ENCODE results near the gene LNPK. TPM values are rescaled to one million over a fixed set of nuclear protein-coding genes. Genes with fewer than 3 reads are reported as not detected.
"Not testable (repeated sequence)": the region's sequence is repeated elsewhere in the genome, so short reads cannot be mapped to it uniquely, and the experiment has no call there.

LNPK gene
- polyA plus RNA-seq, 1 donor from 2014 or later = 46.7 TPM

DNA sequence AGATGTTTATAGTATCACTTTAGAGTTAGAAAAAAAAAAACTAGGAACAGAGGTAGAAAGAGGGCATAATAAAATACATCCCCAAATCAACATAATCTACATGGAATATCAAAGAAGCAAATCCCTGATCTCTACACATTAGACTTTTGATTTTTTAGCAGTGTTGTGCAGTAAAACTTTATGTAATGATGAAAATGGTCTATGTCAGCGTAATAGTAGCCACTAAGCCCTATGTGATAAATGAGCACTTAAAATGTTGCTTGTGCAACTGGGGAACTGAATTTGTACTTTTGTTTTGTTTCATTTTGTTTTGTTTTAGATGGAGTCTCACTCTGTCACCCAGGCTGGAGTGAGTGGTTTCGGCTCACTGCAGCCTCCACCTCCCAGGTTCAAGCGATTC lies 36.3 kb downstream of the LNPK start:
- Histone ChIP-seq H3K27ac (ENCODE audit: low read length) (no peak overlapping the region), H3K9me3 (ENCODE audit: low read length) (no peaks in the 10 kb centered on the region), H3K36me3 (ENCODE audit: insufficient read depth, low read length) (no peaks in the 10 kb centered on the region), H3K79me2 (replicated peaks; ENCODE audit: insufficient read depth, low read length) (no peaks in the 10 kb centered on the region), H3K9me2 (ENCODE audit: insufficient read depth, low read length) (no peaks in the 10 kb centered on the region), H3F3A (ENCODE audit: insufficient read depth, low read length, poor library complexity, severe bottlenecking) (no peaks in the 10 kb centered on the region), H4K20me1 (ENCODE audit: insufficient read depth) (no peaks in the 10 kb centered on the region), H3K4me2 (ENCODE audit: low read length) (no peak overlapping the region), H3K9ac (ENCODE audit: low read length) (no peak overlapping the region), H3K27me3 (ENCODE audit: insufficient read depth, low read depth, low read length) (no peaks in the 10 kb centered on the region), H3K4me3 (ENCODE audit: low read length) (no peak overlapping the region), H2AFZ (ENCODE audit: low read depth, low read length) (no peak overlapping the region)
- TF ChIP-seq, protein P1, sequence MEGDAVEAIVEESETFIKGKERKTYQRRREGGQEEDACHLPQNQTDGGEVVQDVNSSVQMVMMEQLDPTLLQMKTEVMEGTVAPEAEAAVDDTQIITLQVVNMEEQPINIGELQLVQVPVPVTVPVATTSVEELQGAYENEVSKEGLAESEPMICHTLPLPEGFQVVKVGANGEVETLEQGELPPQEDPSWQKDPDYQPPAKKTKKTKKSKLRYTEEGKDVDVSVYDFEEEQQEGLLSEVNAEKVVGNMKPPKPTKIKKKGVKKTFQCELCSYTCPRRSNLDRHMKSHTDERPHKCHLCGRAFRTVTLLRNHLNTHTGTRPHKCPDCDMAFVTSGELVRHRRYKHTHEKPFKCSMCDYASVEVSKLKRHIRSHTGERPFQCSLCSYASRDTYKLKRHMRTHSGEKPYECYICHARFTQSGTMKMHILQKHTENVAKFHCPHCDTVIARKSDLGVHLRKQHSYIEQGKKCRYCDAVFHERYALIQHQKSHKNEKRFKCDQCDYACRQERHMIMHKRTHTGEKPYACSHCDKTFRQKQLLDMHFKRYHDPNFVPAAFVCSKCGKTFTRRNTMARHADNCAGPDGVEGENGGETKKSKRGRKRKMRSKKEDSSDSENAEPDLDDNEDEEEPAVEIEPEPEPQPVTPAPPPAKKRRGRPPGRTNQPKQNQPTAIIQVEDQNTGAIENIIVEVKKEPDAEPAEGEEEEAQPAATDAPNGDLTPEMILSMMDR (IDR thresholded peaks at IDR 0.05; ENCODE audit: poor library complexity, severe bottlenecking) = no peak
- TF ChIP-seq TAF1 (IDR thresholded peaks at IDR 0.05; ENCODE audit: low read depth) (no peak), EZH2 (IDR thresholded peaks at IDR 0.05; ENCODE audit: borderline replicate concordance, insufficient read depth, low read length, poor library complexity, severe bottlenecking) (no peak), POLR2AphosphoS5 (IDR thresholded peaks at IDR 0.05) (no peak), RAD21 (conservative IDR thresholded peaks at IDR 0.05) (no peak), MXI1 (conservative IDR thresholded peaks at IDR 0.05; ENCODE audit: poor library complexity, severe bottlenecking) (no peak), EP300 (conservative IDR thresholded peaks at IDR 0.05; ENCODE audit: poor library complexity, severe bottlenecking) (no peak), SMC3 (conservative IDR thresholded peaks at IDR 0.05; ENCODE audit: poor library complexity) (no peak)
- TF ChIP-seq, protein P2, sequence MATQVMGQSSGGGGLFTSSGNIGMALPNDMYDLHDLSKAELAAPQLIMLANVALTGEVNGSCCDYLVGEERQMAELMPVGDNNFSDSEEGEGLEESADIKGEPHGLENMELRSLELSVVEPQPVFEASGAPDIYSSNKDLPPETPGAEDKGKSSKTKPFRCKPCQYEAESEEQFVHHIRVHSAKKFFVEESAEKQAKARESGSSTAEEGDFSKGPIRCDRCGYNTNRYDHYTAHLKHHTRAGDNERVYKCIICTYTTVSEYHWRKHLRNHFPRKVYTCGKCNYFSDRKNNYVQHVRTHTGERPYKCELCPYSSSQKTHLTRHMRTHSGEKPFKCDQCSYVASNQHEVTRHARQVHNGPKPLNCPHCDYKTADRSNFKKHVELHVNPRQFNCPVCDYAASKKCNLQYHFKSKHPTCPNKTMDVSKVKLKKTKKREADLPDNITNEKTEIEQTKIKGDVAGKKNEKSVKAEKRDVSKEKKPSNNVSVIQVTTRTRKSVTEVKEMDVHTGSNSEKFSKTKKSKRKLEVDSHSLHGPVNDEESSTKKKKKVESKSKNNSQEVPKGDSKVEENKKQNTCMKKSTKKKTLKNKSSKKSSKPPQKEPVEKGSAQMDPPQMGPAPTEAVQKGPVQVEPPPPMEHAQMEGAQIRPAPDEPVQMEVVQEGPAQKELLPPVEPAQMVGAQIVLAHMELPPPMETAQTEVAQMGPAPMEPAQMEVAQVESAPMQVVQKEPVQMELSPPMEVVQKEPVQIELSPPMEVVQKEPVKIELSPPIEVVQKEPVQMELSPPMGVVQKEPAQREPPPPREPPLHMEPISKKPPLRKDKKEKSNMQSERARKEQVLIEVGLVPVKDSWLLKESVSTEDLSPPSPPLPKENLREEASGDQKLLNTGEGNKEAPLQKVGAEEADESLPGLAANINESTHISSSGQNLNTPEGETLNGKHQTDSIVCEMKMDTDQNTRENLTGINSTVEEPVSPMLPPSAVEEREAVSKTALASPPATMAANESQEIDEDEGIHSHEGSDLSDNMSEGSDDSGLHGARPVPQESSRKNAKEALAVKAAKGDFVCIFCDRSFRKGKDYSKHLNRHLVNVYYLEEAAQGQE (IDR thresholded peaks at IDR 0.05; ENCODE audit: borderline replicate concordance) = no peak

DNA sequence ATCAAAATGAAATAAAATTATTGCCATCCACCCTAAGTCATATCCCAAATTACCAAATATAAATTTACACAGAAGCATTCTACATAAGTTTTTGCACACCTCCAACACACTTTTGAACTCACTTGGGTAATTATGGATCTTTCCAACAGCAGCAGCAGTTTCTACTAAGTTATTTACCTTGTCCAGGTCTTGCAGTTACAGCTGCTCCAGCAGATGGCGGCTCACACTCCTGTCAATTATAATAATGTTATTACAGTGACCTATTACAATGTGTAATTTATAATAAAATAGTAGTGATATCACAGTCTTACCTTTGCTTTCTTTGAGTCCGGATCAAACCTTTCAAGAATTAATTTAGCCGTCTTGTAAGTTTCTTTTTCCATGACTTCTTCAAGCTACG lies 37.9 kb downstream of the LNPK start:
- no peaks in the 10 kb centered on the region for H3K9me3 ChIP-seq (ENCODE audit: low read length)
- no peaks in the 10 kb centered on the region for H3K36me3 ChIP-seq (ENCODE audit: insufficient read depth, low read length)
- TF ChIP-seq, protein P2 (IDR thresholded peaks at IDR 0.05; ENCODE audit: borderline replicate concordance) = no peak
- TF ChIP-seq POLR2AphosphoS5 (IDR thresholded peaks at IDR 0.05) = no peak
- TF ChIP-seq EP300 (conservative IDR thresholded peaks at IDR 0.05; ENCODE audit: poor library complexity, severe bottlenecking) = no peak
- TF ChIP-seq TAF1 (IDR thresholded peaks at IDR 0.05; ENCODE audit: low read depth) = no peak
- no peak for TF ChIP-seq EZH2 (IDR thresholded peaks at IDR 0.05; ENCODE audit: borderline replicate concordance, insufficient read depth, low read length, poor library complexity, severe bottlenecking)
- TF ChIP-seq MXI1 (conservative IDR thresholded peaks at IDR 0.05; ENCODE audit: poor library complexity, severe bottlenecking) = no peak
- no peak for TF ChIP-seq SMC3 (conservative IDR thresholded peaks at IDR 0.05; ENCODE audit: poor library complexity)
- TF ChIP-seq, protein P1 (IDR thresholded peaks at IDR 0.05; ENCODE audit: poor library complexity, severe bottlenecking) = no peak
- no peak for TF ChIP-seq RAD21 (conservative IDR thresholded peaks at IDR 0.05)
- no peaks in the 10 kb centered on the region for H3K9me2 ChIP-seq (ENCODE audit: insufficient read depth, low read length)
- H3K27ac ChIP-seq (ENCODE audit: low read length) = no peak overlapping the region
- H2AFZ ChIP-seq (ENCODE audit: low read depth, low read length) = no peak overlapping the region
- no peaks in the 10 kb centered on the region for H3K79me2 ChIP-seq (replicated peaks; ENCODE audit: insufficient read depth, low read length)
- no peak overlapping the region for H3K9ac ChIP-seq (ENCODE audit: low read length)
- no peaks in the 10 kb centered on the region for H4K20me1 ChIP-seq (ENCODE audit: insufficient read depth)
- H3K4me3 ChIP-seq (ENCODE audit: low read length) = no peak overlapping the region
- no peaks in the 10 kb centered on the region for H3K27me3 ChIP-seq (ENCODE audit: insufficient read depth, low read depth, low read length)
- H3F3A ChIP-seq (ENCODE audit: insufficient read depth, low read length, poor library complexity, severe bottlenecking) = no peaks in the 10 kb centered on the region
- H3K4me2 ChIP-seq (ENCODE audit: low read length) = no peak overlapping the region

DNA sequence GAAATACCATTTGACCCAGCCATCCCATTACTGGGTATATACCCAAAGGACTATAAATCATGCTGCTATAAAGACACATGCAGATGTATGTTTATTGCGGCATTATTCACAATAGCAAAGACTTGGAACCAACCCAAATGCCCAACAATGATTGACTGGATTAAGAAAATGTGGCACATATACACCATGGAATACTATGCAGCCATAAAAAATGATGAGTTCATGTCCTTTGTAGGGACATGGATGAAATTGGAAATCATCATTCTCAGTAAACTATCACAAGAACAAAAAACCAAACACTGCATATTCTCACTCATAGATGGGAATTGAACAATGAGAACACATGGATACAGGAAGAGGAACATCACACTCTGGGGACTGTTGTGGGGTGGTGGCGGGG lies 38.9 kb downstream of the LNPK start:
- H3K9me2 ChIP-seq (ENCODE audit: insufficient read depth, low read length); H3K9ac ChIP-seq (ENCODE audit: low read length); H2AFZ ChIP-seq (ENCODE audit: low read depth, low read length); H3K4me3 ChIP-seq (ENCODE audit: low read length); H3K36me3 ChIP-seq (ENCODE audit: insufficient read depth, low read length); H4K20me1 ChIP-seq (ENCODE audit: insufficient read depth); H3K27me3 ChIP-seq (ENCODE audit: insufficient read depth, low read depth, low read length); H3K4me2 ChIP-seq (ENCODE audit: low read length); H3K9me3 ChIP-seq (ENCODE audit: low read length); H3K27ac ChIP-seq (ENCODE audit: low read length); H3K79me2 ChIP-seq (replicated peaks; ENCODE audit: insufficient read depth, low read length); H3F3A ChIP-seq (ENCODE audit: insufficient read depth, low read length, poor library complexity, severe bottlenecking): not testable (repeated sequence)
